B cell (primary cell): ENCODE data around the gene UBE2U. TPM values are rescaled to one million over a fixed set of nuclear protein-coding genes. Genes with fewer than 3 reads are reported as not detected.
"Not testable (repeated sequence)": the region's sequence is repeated elsewhere in the genome, so short reads cannot be mapped to it uniquely, and the experiment has no call there.

ENCODE experiments used
- ATAC-seq: fragments of 200-7000 bp; cut with Tn5 transposase; one replicate; pipeline ENCODE4 v1.10.0; 2021; ENCODE audit warnings: low read depth, mild to moderate bottlenecking, moderate number of reproducible peaks, moderate library complexity
- CTCF ChIA-PET: fragments of 350-600 bp; sonication (Branson Sonifier 250); formaldehyde crosslinking; loops from one replicate; lab custom pipeline; 2021; ENCODE audit warnings: antibody characterized with exemption, inconsistent platforms; lab: Charles Lee
- POLR2A ChIA-PET: fragments of 350-600 bp; sonication (Branson Sonifier 250); formaldehyde crosslinking; loops from one replicate; lab custom pipeline; 2021; ENCODE audit warnings: antibody characterized with exemption; lab: Charles Lee
- DNase-seq: peaks from one replicate; pipeline ENCODE4 v3.0.0; 2013
- H2AFZ ChIP-seq: 2 replicates; pipeline ENCODE4 v1.6.1; 2012; ENCODE audit warnings: mild to moderate bottlenecking, low read depth, low read length; ENCODE audit not compliant: insufficient read depth, poor library complexity, severe bottlenecking
- H3K27ac ChIP-seq, 2 donors: 1 replicate in 1 of 2; 2 replicates in 1 of 2; pipeline ENCODE4 v1.5.1; 2012 to 2013; ENCODE audit warnings: low read length in 2 of 2, mild to moderate bottlenecking in 2 of 2, moderate library complexity in 1 of 2
- H3K27me3 ChIP-seq, 4 experiments: fragments of 200-600 bp in 1 of 4; sonication (generic) in 1 of 4; replicated peaks in 1 of 4; 1 replicate in 2 of 4; 2 replicates in 2 of 4; pipeline versions ENCODE4 v1.6.1 to v1.7.0; 2013 to 2016; ENCODE audit warnings: low read length in 3 of 4, mild to moderate bottlenecking in 2 of 4, mixed read lengths in 1 of 4, moderate library complexity in 1 of 4; ENCODE audit not compliant: insufficient read depth in 4 of 4, control insufficient read depth in 3 of 4; ENCODE audit errors: control extremely low read depth in 1 of 4
- H3K36me3 ChIP-seq, 2 experiments: replicated peaks in 1 of 2; 1 replicate in 1 of 2; 2 replicates in 1 of 2; pipeline versions ENCODE4 v1.6.1 to v1.7.1; 2013; ENCODE audit warnings: low read length in 1 of 2; ENCODE audit not compliant: insufficient read depth in 2 of 2, control insufficient read depth in 1 of 2; ENCODE audit errors: control extremely low read depth in 1 of 2, extremely low read depth in 1 of 2
- H3K4me1 ChIP-seq, 2 donors: fragments of 200-600 bp in 1 of 2; sonication (generic) in 1 of 2; 1 replicate in 1 of 2; 2 replicates in 1 of 2; pipeline versions ENCODE4 v1.5.1 to v1.6.1; 2013 to 2017; ENCODE audit warnings: low read length in 2 of 2; ENCODE audit not compliant: control insufficient read depth in 2 of 2, insufficient read depth in 2 of 2
- H3K4me2 ChIP-seq: replicated peaks from 2 replicates; pipeline ENCODE3; 2012; ENCODE audit warnings: mild to moderate bottlenecking, low read depth, low read length; ENCODE audit not compliant: poor library complexity, severe bottlenecking
- H3K4me3 ChIP-seq, 5 experiments: fragments of 200-600 bp in 1 of 5; sonication (generic) in 1 of 5; 1 replicate in 3 of 5; 2 replicates in 2 of 5; pipeline versions ENCODE4 v1.5.1 to v1.7.0; 2011 to 2016; ENCODE audit warnings: low read length in 4 of 5, mild to moderate bottlenecking in 4 of 5, low read depth in 2 of 5, control low read depth in 1 of 5, moderate library complexity in 1 of 5; ENCODE audit not compliant: insufficient read depth in 1 of 5; ENCODE audit errors: control extremely low read depth in 1 of 5, extremely low read depth in 1 of 5
- H3K79me2 ChIP-seq: fragments of 200-600 bp; sonication (generic); one replicate; pipeline ENCODE4 v1.6.0; 2016; ENCODE audit warnings: low read length; ENCODE audit not compliant: control insufficient read depth, insufficient read depth
- H3K9ac ChIP-seq: fragments of 200-600 bp; sonication (generic); 2 replicates; pipeline ENCODE4 v1.6.1; 2017; ENCODE audit warnings: mild to moderate bottlenecking, low read length, moderate library complexity
- H3K9me3 ChIP-seq, 3 donors: one replicate each; pipeline versions ENCODE4 v1.6.1 to v1.7.1; 2013; ENCODE audit warnings: low read length in 2 of 3; ENCODE audit not compliant: control insufficient read depth in 2 of 3, insufficient read depth in 1 of 3; ENCODE audit errors: control extremely low read depth in 1 of 3
- H4K20me1 ChIP-seq: 2 replicates; pipeline ENCODE4 v1.6.0; 2012; ENCODE audit warnings: mild to moderate bottlenecking, low read length; ENCODE audit not compliant: insufficient read depth, control insufficient read depth, poor library complexity, severe bottlenecking
- H3K27ac Mint-ChIP-seq: one replicate; pipeline ENCODE4 v1.8.0; 2021; ENCODE audit warnings: mixed read lengths
- H3K27me3 Mint-ChIP-seq: one replicate; pipeline ENCODE4 v1.8.0; 2021; ENCODE audit warnings: mixed read lengths
- H3K4me1 Mint-ChIP-seq: one replicate; pipeline ENCODE4 v1.8.0; 2021; ENCODE audit warnings: mixed read lengths
- H3K4me3 Mint-ChIP-seq: one replicate; pipeline ENCODE4 v1.8.0; 2021; ENCODE audit warnings: mixed read lengths
- H3K9me3 Mint-ChIP-seq: one replicate; pipeline ENCODE4 v1.8.0; 2022; ENCODE audit warnings: mixed read lengths; ENCODE audit not compliant: insufficient read depth
- EZH2 ChIP-seq: IDR thresholded peaks from 2 replicates; pipeline ENCODE4 v1.6.1; 2012; ENCODE audit warnings: borderline replicate concordance, low read depth, mild to moderate bottlenecking, moderate library complexity, low read length; ENCODE audit not compliant: insufficient read depth, poor library complexity, severe bottlenecking
- WGBS: methylation state at CpG from one replicate; pipeline ENCODE4 v1.1.5; 2013; ENCODE audit warnings: missing lambda C conversion rate; ENCODE audit not compliant: insufficient coverage; 5-methylcytosine and 5-hydroxymethylcytosine counted together
- intact Hi-C: fragments of 100-400 bp; cut with micrococcal nuclease; formaldehyde crosslinking; loops from one replicate; pipeline ENCODE4 v1.10.0; 2022
- polyA plus RNA-seq: library from polyadenylated mRNA; depleted of rRNA; stranded (reverse); fragments of >200 nt; gene quantifications from 2 replicates; pipeline ENCODE4 v1.2.3, GENCODE V29; 2012
- total RNA-seq, 2 donors: library from RNA; stranded (reverse); fragments of 120-200 nt in 1 of 2; gene quantifications; 1 replicate in 1 of 2; 2 replicates in 1 of 2; pipeline versions ENCODE4 v1.2.3 to v1.2.4, GENCODE V29; 2013 to 2022
- TF ChIP-seq, protein P1 (sequence below): fragments of 200-600 bp; IDR thresholded peaks from one replicate; pipeline ENCODE4 v1.8.0; 2022; ENCODE audit warnings: antibody characterized with exemption, mild to moderate bottlenecking

Gene UBE2U
- total and polyA plus RNA-seq, 2 donors (not counting 1 experiment from before 2014, with no cell fraction given) = not detected

- POLR2A ChIA-PET = no interaction called here
- no peak overlapping the region for H3K9ac ChIP-seq
- Mint-ChIP-seq H3K27me3 (peaks cover 17% of the 10 kb centered on the region), H3K27ac (no peak overlapping the region), H3K9me3 (no peaks in the 10 kb centered on the region), H3K4me3 (no peak overlapping the region), H3K4me1 (peaks cover 2% of the 10 kb centered on the region)
- peaks cover 0 to 6% (median 3%) of the 10 kb centered on the region in 4 experiments for H3K27me3 ChIP-seq
- no peaks in the 10 kb centered on the region for H4K20me1 ChIP-seq
- H3K4me3 ChIP-seq = no peak overlapping the region
- intact Hi-C loops = no loop called here
- no peaks in the 10 kb centered on the region for H3K4me1 ChIP-seq
- no peak overlapping the region for H2AFZ ChIP-seq
- DNase-seq (no peak), ATAC-seq (no peak)
- H3K36me3 ChIP-seq = no peaks in the 10 kb centered on the region
- no CpG with 5 or more reads among the region's 1 CpG for WGBS
- no peaks in the 10 kb centered on the region for H3K9me3 ChIP-seq
- no peak overlapping the region for H3K4me2 ChIP-seq
- no peak overlapping the region for H3K27ac ChIP-seq
- no peaks in the 10 kb centered on the region for H3K79me2 ChIP-seq
- TF ChIP-seq EZH2 = no peak
- TF ChIP-seq, protein P1, sequence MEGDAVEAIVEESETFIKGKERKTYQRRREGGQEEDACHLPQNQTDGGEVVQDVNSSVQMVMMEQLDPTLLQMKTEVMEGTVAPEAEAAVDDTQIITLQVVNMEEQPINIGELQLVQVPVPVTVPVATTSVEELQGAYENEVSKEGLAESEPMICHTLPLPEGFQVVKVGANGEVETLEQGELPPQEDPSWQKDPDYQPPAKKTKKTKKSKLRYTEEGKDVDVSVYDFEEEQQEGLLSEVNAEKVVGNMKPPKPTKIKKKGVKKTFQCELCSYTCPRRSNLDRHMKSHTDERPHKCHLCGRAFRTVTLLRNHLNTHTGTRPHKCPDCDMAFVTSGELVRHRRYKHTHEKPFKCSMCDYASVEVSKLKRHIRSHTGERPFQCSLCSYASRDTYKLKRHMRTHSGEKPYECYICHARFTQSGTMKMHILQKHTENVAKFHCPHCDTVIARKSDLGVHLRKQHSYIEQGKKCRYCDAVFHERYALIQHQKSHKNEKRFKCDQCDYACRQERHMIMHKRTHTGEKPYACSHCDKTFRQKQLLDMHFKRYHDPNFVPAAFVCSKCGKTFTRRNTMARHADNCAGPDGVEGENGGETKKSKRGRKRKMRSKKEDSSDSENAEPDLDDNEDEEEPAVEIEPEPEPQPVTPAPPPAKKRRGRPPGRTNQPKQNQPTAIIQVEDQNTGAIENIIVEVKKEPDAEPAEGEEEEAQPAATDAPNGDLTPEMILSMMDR = no peak
- CTCF ChIA-PET = interaction anchor here (1.9 kb wide), 1 partner anchor 544 kb away, joined by 6 read pairs; no protein-coding TSS in a partner anchor
Observed at GRCh38 chr1:64235910-64236309, 32.5 kb downstream of the UBE2U start.

- H3K79me2 ChIP-seq = no peaks in the 10 kb centered on the region
- H3K4me1 ChIP-seq = no peaks in the 10 kb centered on the region
- H3K27me3 ChIP-seq = peaks cover 0 to 6% (median 3%) of the 10 kb centered on the region in 4 experiments
- H3K9ac ChIP-seq = no peak overlapping the region
- H3K9me3 ChIP-seq = no peaks in the 10 kb centered on the region
- intact Hi-C loops = no loop called here
- WGBS = 83% methylated on average over 1 of the region's 1 CpG
- H3K4me3 ChIP-seq = no peak overlapping the region
- ATAC-seq = no peak
- Mint-ChIP-seq H3K4me1 (no peaks in the 10 kb centered on the region), H3K4me3 (no peak overlapping the region), H3K27me3 (peaks cover 17% of the 10 kb centered on the region), H3K9me3 (no peaks in the 10 kb centered on the region), H3K27ac (no peak overlapping the region)
- no peaks in the 10 kb centered on the region for H4K20me1 ChIP-seq
- H2AFZ ChIP-seq = no peak overlapping the region
- no peak for DNase-seq
- ChIA-PET POLR2A (no interaction called here), CTCF (interaction anchor here (1.9 kb wide), 1 partner anchor 545 kb away, joined by 6 read pairs; no protein-coding TSS in a partner anchor)
- no peak overlapping the region for H3K4me2 ChIP-seq
- H3K27ac ChIP-seq = no peak overlapping the region
- no peaks in the 10 kb centered on the region for H3K36me3 ChIP-seq
- TF ChIP-seq, protein P1 = no peak
- TF ChIP-seq EZH2 = no peak
Observed at GRCh38 chr1:64236541-64236954, 33.1 kb downstream of the UBE2U start.

DNA sequence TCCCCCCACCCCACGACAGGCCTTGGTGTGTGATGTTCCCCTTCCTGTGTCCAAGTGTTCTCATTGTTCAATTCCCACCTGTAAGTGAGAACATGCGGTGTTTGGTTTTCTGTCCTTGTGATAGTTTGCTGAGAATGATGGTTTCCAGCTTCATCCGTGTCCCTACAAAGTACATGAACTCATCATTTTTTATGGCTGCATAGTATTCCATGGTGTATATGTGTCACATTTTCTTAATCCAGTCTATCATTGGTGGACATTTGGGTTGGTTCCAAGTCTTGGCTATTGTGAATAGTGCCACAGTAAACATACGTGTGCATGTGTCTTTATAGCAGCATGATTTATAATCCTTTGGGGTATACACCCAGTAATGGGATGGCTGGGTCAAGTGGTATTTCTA, 36.1 kb downstream of the UBE2U start:
- no CpG with 5 or more reads among the region's 4 CpGs for WGBS
- H3K27ac Mint-ChIP-seq, H3K4me1 ChIP-seq, H2AFZ ChIP-seq, H3K4me1 Mint-ChIP-seq, H3K4me3 Mint-ChIP-seq, intact Hi-C loops, DNase-seq, H3K79me2 ChIP-seq, H3K27ac ChIP-seq, ATAC-seq, H3K9me3 ChIP-seq, POLR2A ChIA-PET, H3K9me3 Mint-ChIP-seq, H3K4me2 ChIP-seq, H3K9ac ChIP-seq, H3K36me3 ChIP-seq, H4K20me1 ChIP-seq, H3K27me3 Mint-ChIP-seq, H3K4me3 ChIP-seq, H3K27me3 ChIP-seq: not testable (repeated sequence)
- CTCF ChIA-PET = interaction anchor here (1.9 kb wide), 1 partner anchor 548 kb away, joined by 7 read pairs; no protein-coding TSS in a partner anchor
